Neural cell (in vitro differentiated cells): Measurements from ENCODE around the gene ZFP64. TPM values are rescaled to one million over a fixed set of nuclear protein-coding genes. Genes with fewer than 3 reads are reported as not detected.

Source experiments
- H2AFZ ChIP-seq: fragments of 200-600, 300-800 bp; sonication (generic), shearing (Covaris generic); 2 replicates; pipeline ENCODE4 v1.6.0; 2014; ENCODE audit warnings: low read depth, mild to moderate bottlenecking, antibody characterized with exemption, low read length, moderate library complexity
- H3F3A ChIP-seq: fragments of 200-600 bp; shearing (Covaris generic); 2 replicates; pipeline ENCODE4 v1.6.1; 2016; ENCODE audit warnings: mild to moderate bottlenecking, moderate library complexity, mixed read lengths, antibody characterized with exemption, low read length; ENCODE audit not compliant: insufficient read depth, poor library complexity, severe bottlenecking
- H3K27ac ChIP-seq: fragments of 200-600, 300-800 bp; sonication (generic), shearing (Covaris generic); 2 replicates; pipeline ENCODE4 v1.5.1; 2014; ENCODE audit warnings: mild to moderate bottlenecking, low read length, moderate library complexity
- H3K27me3 ChIP-seq: fragments of 300-800, 200-600 bp; sonication (generic), shearing (Covaris generic); 2 replicates; pipeline ENCODE4 v1.6.0; 2014; ENCODE audit warnings: mild to moderate bottlenecking, low read depth, low read length, moderate library complexity; ENCODE audit not compliant: insufficient read depth
- H3K36me3 ChIP-seq: fragments of 300-800, 200-600 bp; sonication (generic), shearing (Covaris generic); 2 replicates; pipeline ENCODE4 v1.5.1; 2014; ENCODE audit warnings: mild to moderate bottlenecking, antibody characterized with exemption, low read length, moderate library complexity; ENCODE audit not compliant: insufficient read depth
- H3K4me2 ChIP-seq: fragments of 300-800, 200-600 bp; sonication (generic), shearing (Covaris generic); 2 replicates; pipeline ENCODE4 v1.6.0; 2014; ENCODE audit warnings: mild to moderate bottlenecking, low read length
- H3K4me3 ChIP-seq: fragments of 300-800, 200-600 bp; sonication (generic), shearing (Covaris generic); 2 replicates; pipeline ENCODE4 v1.5.1; 2014; ENCODE audit warnings: mild to moderate bottlenecking, low read length, moderate library complexity
- H3K79me2 ChIP-seq: fragments of 200-600 bp; shearing (Covaris generic); replicated peaks from 2 replicates; pipeline ENCODE4 v1.6.0; 2014; ENCODE audit warnings: mild to moderate bottlenecking, low read length, moderate library complexity; ENCODE audit not compliant: insufficient read depth
- H3K9ac ChIP-seq: fragments of 300-800, 200-600 bp; sonication (generic), shearing (Covaris generic); 2 replicates; pipeline ENCODE4 v1.6.1; 2016; ENCODE audit warnings: mild to moderate bottlenecking, low read length, mixed read lengths
- H3K9me2 ChIP-seq: fragments of 200-600 bp; shearing (Covaris generic); 2 replicates; pipeline ENCODE4 v1.6.1; 2016; ENCODE audit warnings: mild to moderate bottlenecking, low read length, mixed read lengths; ENCODE audit not compliant: insufficient read depth
- H3K9me3 ChIP-seq: fragments of 200-600, 300-800 bp; sonication (generic), shearing (Covaris generic); 2 replicates; pipeline ENCODE4 v1.6.1; 2016; ENCODE audit warnings: mild to moderate bottlenecking, mixed run types, low read length, moderate library complexity, mixed read lengths
- H4K20me1 ChIP-seq: fragments of 200-600 bp; shearing (Covaris generic); 2 replicates; pipeline ENCODE4 v1.6.1; 2016; ENCODE audit warnings: mild to moderate bottlenecking, mixed run types; ENCODE audit not compliant: insufficient read depth
- EP300 ChIP-seq: fragments of 450-650 bp; conservative IDR thresholded peaks from 2 replicates; pipeline ENCODE4 v1.6.1; 2014; ENCODE audit warnings: antibody characterized with exemption, mild to moderate bottlenecking, moderate library complexity; ENCODE audit not compliant: poor library complexity, severe bottlenecking
- EZH2 ChIP-seq: fragments of 200-600, 300-800 bp; shearing (Covaris generic), sonication (generic); IDR thresholded peaks from 2 replicates; pipeline ENCODE4 v1.6.1; 2014; ENCODE audit warnings: antibody characterized with exemption, low read length, borderline replicate concordance, mild to moderate bottlenecking; ENCODE audit not compliant: insufficient read depth, poor library complexity, severe bottlenecking
- MXI1 ChIP-seq: fragments of 450-650 bp; conservative IDR thresholded peaks from 2 replicates; pipeline ENCODE4 v1.6.1; 2014; ENCODE audit warnings: antibody characterized with exemption, mild to moderate bottlenecking; ENCODE audit not compliant: poor library complexity, severe bottlenecking
- POLR2AphosphoS5 ChIP-seq: IDR thresholded peaks from 2 replicates; pipeline ENCODE4 v1.6.1; 2012
- RAD21 ChIP-seq: fragments of 450-650 bp; conservative IDR thresholded peaks from 2 replicates; pipeline ENCODE4 v1.6.1; 2014; ENCODE audit warnings: antibody characterized with exemption, mild to moderate bottlenecking, moderate library complexity
- SMC3 ChIP-seq: fragments of 450-650 bp; conservative IDR thresholded peaks from 2 replicates; pipeline ENCODE4 v1.6.1; 2014; ENCODE audit warnings: antibody characterized with exemption, mild to moderate bottlenecking, moderate library complexity; ENCODE audit not compliant: poor library complexity
- TAF1 ChIP-seq: IDR thresholded peaks from 2 replicates; pipeline ENCODE4 v1.6.1; 2012; ENCODE audit warnings: low read depth
- polyA plus RNA-seq: library from polyadenylated mRNA; depleted of rRNA; stranded (reverse); fragments of >200 nt; gene quantifications from 2 replicates; pipeline ENCODE4 v1.2.3, GENCODE V29; 2014
- TF ChIP-seq, protein P1 (sequence below): fragments of 450-650 bp; IDR thresholded peaks from 2 replicates; pipeline ENCODE4 v1.5.1; 2014; ENCODE audit warnings: antibody characterized with exemption, mild to moderate bottlenecking, moderate library complexity; ENCODE audit not compliant: poor library complexity, severe bottlenecking

Gene ZFP64
- polyA plus RNA-seq, 1 donor from 2014 or later: 4.7 TPM

DNA sequence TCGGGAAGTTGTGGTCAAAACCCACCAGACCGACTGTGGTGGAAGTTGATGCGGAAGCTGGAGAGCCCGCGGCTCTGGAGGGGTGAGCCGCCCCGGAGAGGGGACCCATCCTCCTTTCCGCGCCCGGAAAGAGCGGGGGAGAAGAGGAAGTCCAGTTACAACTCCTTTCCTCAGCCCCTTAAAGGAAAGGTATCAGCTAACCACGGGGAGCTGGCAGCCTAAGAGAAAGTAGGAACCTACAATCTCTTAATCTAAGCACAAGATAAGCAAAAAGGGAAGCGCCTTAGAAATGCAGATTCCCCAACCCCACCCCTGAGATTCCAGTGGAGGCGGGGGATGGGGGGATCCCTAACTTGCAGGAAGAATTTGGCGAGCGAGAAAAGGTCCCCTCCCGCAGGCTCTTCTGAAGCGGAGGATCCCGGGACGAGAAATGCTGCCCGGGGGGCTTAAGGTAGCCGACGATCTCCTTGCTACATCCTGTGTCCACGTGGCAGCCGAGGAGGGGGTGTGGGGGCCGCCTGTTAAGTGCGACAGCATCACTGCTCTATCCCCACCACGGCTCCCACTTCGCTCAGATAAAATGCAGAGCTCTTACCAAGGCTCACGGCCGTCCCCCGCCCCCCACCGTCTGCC lies 87.5 kb downstream of the ZFP64 start:
- Histone ChIP-seq H3K27me3 (peaks cover 56% of the 10 kb centered on the region), H3K27ac (no peak overlapping the region), H3K9me3 (no peaks in the 10 kb centered on the region), H3K4me2 (no peak overlapping the region), H4K20me1 (no peaks in the 10 kb centered on the region), H3K79me2 (no peaks in the 10 kb centered on the region), H3K9me2 (no peaks in the 10 kb centered on the region), H2AFZ (no peak overlapping the region), H3F3A (no peaks in the 10 kb centered on the region), H3K4me3 (peak overlapping the region; percentile 63), H3K9ac (no peak overlapping the region), H3K36me3 (no peaks in the 10 kb centered on the region)
- TF ChIP-seq TAF1: no peak

DNA sequence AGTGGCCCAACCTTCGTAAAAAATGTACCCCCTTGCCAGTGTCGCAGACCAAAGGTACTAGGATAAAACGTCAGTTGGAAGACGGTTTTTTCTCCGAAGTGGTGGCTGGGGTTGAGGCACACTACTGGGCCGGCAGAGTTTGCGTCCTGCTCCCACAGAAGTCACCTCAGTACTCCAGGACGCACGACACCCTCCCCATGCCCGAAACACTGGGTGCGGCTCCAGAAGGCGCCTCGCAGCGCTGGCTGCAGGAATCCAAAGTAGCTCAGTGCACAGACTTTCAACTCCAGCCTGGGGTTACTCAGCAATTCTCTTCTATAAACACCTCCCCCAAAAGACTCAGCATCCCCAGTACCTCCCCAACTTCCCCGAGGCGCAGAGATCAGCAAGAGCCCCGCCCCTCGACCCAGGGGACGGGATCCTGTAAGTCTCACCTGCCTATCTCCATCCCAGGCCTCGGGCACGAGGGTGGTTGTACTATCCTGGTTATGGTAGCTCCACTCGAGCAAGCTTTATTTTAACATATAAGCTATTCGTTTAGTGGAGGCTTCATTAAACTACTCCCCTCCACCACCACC lies 88.2 kb downstream of the ZFP64 start:
- Histone ChIP-seq H3K9me3 (no peaks in the 10 kb centered on the region), H3K36me3 (no peaks in the 10 kb centered on the region), H2AFZ (no peak overlapping the region), H3K4me3 (peak overlapping the region; percentile 63), H3K27me3 (peaks cover 56% of the 10 kb centered on the region), H3K4me2 (no peak overlapping the region), H4K20me1 (no peaks in the 10 kb centered on the region), H3K79me2 (no peaks in the 10 kb centered on the region), H3F3A (no peaks in the 10 kb centered on the region), H3K27ac (no peak overlapping the region), H3K9ac (no peak overlapping the region), H3K9me2 (no peaks in the 10 kb centered on the region)
- peak; percentile 49 for TF ChIP-seq EZH2
- TF ChIP-seq POLR2AphosphoS5: no peak

DNA sequence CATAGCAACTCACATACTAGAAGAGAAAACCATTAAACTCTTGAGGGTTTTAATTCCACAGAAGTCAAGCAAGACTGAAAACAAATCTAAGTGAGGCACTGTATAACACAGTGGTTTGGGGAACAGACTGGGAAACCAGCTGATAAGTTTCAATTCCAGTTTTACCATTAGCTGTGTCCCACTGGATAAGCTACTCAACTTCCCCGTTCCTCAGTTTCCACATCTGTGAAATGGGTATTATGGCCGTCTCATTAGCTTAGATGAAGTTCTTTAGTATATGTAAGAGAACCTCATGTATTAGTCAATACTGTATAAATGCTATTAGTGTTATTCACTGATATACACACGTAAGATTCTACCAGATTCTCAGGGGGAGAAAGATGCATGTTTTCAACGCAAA lies 89.0 kb downstream of the ZFP64 start:
- no peaks in the 10 kb centered on the region for H3K36me3 ChIP-seq
- H3K9ac ChIP-seq: no peak overlapping the region
- no peaks in the 10 kb centered on the region for H3K79me2 ChIP-seq
- peaks cover 56% of the 10 kb centered on the region for H3K27me3 ChIP-seq
- no peaks in the 10 kb centered on the region for H3K9me2 ChIP-seq
- H3K9me3 ChIP-seq: no peaks in the 10 kb centered on the region
- no peak overlapping the region for H3K27ac ChIP-seq
- H3K4me3 ChIP-seq: no peak overlapping the region
- no peak for TF ChIP-seq SMC3
- no peak for TF ChIP-seq EZH2
- no peak overlapping the region for H3K4me2 ChIP-seq
- H3F3A ChIP-seq: no peaks in the 10 kb centered on the region
- no peaks in the 10 kb centered on the region for H4K20me1 ChIP-seq
- no peak overlapping the region for H2AFZ ChIP-seq

DNA sequence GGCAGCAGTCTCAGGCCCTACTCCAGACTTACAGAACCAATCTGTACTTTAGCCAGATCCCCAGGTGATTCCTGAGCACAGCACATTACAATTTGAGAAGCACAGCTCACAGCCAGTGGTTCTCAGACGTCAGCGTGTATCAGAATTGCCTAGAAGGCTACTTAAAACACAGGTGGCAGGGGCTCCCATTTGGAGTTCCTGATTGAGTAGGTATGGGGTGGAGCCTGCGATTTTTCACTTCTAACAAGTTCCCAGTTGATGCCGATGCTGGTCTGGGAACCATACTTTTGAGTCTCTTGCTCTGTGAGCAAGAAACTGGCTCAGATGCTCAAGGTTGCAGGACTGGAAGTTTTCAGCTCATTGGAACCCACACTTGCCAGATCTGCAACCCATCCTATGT lies 89.5 kb downstream of the ZFP64 start:
- no peak for TF ChIP-seq RAD21
- TF ChIP-seq MXI1: no peak
- TF ChIP-seq, protein P1, sequence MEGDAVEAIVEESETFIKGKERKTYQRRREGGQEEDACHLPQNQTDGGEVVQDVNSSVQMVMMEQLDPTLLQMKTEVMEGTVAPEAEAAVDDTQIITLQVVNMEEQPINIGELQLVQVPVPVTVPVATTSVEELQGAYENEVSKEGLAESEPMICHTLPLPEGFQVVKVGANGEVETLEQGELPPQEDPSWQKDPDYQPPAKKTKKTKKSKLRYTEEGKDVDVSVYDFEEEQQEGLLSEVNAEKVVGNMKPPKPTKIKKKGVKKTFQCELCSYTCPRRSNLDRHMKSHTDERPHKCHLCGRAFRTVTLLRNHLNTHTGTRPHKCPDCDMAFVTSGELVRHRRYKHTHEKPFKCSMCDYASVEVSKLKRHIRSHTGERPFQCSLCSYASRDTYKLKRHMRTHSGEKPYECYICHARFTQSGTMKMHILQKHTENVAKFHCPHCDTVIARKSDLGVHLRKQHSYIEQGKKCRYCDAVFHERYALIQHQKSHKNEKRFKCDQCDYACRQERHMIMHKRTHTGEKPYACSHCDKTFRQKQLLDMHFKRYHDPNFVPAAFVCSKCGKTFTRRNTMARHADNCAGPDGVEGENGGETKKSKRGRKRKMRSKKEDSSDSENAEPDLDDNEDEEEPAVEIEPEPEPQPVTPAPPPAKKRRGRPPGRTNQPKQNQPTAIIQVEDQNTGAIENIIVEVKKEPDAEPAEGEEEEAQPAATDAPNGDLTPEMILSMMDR: no peak
- no peak for TF ChIP-seq EP300
- no peak for TF ChIP-seq POLR2AphosphoS5
- no peak for TF ChIP-seq SMC3
- Histone ChIP-seq H3K9me3 (no peaks in the 10 kb centered on the region), H3K79me2 (no peaks in the 10 kb centered on the region), H3K27me3 (peaks cover 51% of the 10 kb centered on the region), H4K20me1 (no peaks in the 10 kb centered on the region), H3K9me2 (no peaks in the 10 kb centered on the region), H3K4me3 (no peak overlapping the region), H3F3A (no peaks in the 10 kb centered on the region), H3K4me2 (no peak overlapping the region), H3K9ac (no peak overlapping the region), H2AFZ (no peak overlapping the region), H3K36me3 (no peaks in the 10 kb centered on the region), H3K27ac (no peak overlapping the region)
